ENCODE results near the gene KLF13.

The KLF13 gene

DNA sequence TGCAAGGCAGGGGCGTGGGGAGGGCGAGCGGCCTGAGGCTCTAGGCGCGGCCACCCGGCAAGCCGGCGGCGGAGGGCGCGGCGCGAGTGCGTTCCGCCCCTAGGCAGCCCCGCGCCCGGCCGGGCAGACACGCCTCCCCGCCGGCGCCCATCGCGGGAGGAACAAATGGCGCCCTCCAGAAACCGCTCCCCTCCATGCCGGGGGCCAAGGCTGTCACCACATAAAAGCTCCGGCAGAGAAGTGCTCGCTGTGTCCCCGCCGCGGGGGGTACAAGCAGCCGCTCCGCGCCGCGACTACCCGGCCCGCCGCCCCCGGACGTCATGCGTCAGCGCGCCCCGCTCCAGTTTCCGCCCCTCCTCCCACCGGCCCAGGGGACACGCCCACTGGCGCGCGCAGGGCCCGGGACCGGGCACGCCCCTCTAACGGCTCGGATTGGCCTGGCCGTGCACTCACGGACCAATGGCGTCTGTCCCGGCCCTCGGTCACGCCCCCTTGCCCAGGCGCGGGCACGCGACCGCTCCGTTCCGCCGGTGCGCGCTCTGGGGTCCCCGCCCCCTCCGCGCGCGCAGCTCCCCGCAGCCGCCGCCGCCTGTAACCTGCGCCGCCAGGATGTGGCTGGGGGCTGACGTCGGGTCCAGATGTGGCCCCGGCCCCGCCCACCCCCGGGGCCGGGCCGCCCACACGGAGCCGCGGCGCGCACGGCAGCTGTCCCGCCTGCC is at the start of gene KLF13:
Gene KLF13, plus strand, starts transcription at position 680 of the 719 bp plus-strand sequence. CDS start 378 bp downstream, outside the sequence.
- no peaks in the 10 kb centered on the region for H3K27me3 ChIP-seq (ENCODE audit: insufficient read depth, low read length)
- peak within 1 kb of the TSS; percentile 87 for H3K4me3 ChIP-seq (ENCODE audit: low read depth, low read length, poor library complexity, severe bottlenecking)
- H3K9me3 ChIP-seq (ENCODE audit: low read length), result peaks cover 1% of the 10 kb centered on the region; the same call in 1 of the 2 replicates
- peak within 1 kb of the TSS; percentile 96 for H3K9ac ChIP-seq (ENCODE audit: low read length)
- peaks cover 25% of the 10 kb centered on the region for H3K79me2 ChIP-seq (ENCODE audit: insufficient read depth, low read length)
- no peaks in the 10 kb centered on the region for H3F3A ChIP-seq (ENCODE audit: insufficient read depth, low read length)
- no peaks in the 10 kb centered on the region for H3K9me2 ChIP-seq (ENCODE audit: low read depth, low read length)
- peaks cover 50% of the 10 kb centered on the region for H3K4me1 ChIP-seq (ENCODE audit: insufficient read depth, low read length, severe bottlenecking)
- H2AFZ ChIP-seq (ENCODE audit: low read length), result no peak within 1 kb of the TSS
- H3K27ac ChIP-seq (ENCODE audit: low read depth, low read length, poor library complexity, severe bottlenecking), result peak within 1 kb of the TSS; percentile 93
- no peaks in the 10 kb centered on the region for H4K20me1 ChIP-seq (ENCODE audit: insufficient read depth, low read length)
- peaks cover 21% of the 10 kb centered on the region; the same call in 1 of the 2 replicates for H3K36me3 ChIP-seq (ENCODE audit: insufficient read depth, low read length)
- TF ChIP-seq CTCF (IDR thresholded peaks at IDR 0.05; ENCODE audit: low read length), result no peak
- H3K4me2 ChIP-seq (ENCODE audit: low read length), result peak within 1 kb of the TSS; percentile 89

- H4K20me1 ChIP-seq (ENCODE audit: insufficient read depth, low read length), result no peaks in the 10 kb centered on the region
- H3F3A ChIP-seq (ENCODE audit: insufficient read depth, low read length), result no peaks in the 10 kb centered on the region
- peaks cover 33% of the 10 kb centered on the region for H3K4me1 ChIP-seq (ENCODE audit: insufficient read depth, low read length, severe bottlenecking)
- H3K79me2 ChIP-seq (ENCODE audit: insufficient read depth, low read length), result no peaks in the 10 kb centered on the region
- H3K4me2 ChIP-seq (ENCODE audit: low read length), result no peak overlapping the region
- no peak overlapping the region for H2AFZ ChIP-seq (ENCODE audit: low read length)
- no peaks in the 10 kb centered on the region for H3K9me3 ChIP-seq (ENCODE audit: low read length)
- H3K4me3 ChIP-seq (ENCODE audit: low read depth, low read length, poor library complexity, severe bottlenecking), result no peak overlapping the region
- no peaks in the 10 kb centered on the region for H3K36me3 ChIP-seq (ENCODE audit: insufficient read depth, low read length)
- H3K27ac ChIP-seq (ENCODE audit: low read depth, low read length, poor library complexity, severe bottlenecking), result no peak overlapping the region
- no peak for TF ChIP-seq EZH2 (IDR thresholded peaks at IDR 0.05; ENCODE audit: borderline replicate concordance, low read length)
- TF ChIP-seq CTCF (IDR thresholded peaks at IDR 0.05; ENCODE audit: low read length), result no peak
- no peaks in the 10 kb centered on the region for H3K27me3 ChIP-seq (ENCODE audit: insufficient read depth, low read length)
- no peaks in the 10 kb centered on the region for H3K9me2 ChIP-seq (ENCODE audit: low read depth, low read length)
- no peak overlapping the region for H3K9ac ChIP-seq (ENCODE audit: low read length)
Observed at GRCh38 chr15:31277335-31278060, 49.1 kb upstream of the KLF13 start.

DNA sequence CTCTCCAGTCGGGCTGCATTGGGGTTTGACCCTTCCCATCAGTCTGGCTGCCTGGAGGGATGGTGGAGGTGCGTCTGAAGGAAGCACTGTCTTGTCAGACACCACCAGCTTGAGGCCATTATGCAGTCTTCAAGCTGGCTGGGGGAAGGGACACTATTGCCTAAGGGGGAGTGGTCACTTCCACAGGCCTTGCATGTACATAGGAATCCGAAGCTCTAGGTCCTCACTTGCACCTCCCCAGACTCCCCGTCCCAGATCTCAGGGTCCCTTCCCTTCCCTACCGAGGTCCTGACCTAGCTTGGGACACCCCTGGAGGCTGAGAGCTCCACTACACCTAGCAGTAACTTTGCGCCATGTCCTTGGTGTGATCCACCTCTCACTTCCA is 48.6 kb upstream of the KLF13 start:
- H3K36me3 ChIP-seq (ENCODE audit: insufficient read depth, low read length), result no peaks in the 10 kb centered on the region
- H3K9ac ChIP-seq (ENCODE audit: low read length), result no peak overlapping the region
- no peaks in the 10 kb centered on the region for H3F3A ChIP-seq (ENCODE audit: insufficient read depth, low read length)
- peak; percentile 10; the same call in 1 of the 2 replicates for TF ChIP-seq CTCF (IDR thresholded peaks at IDR 0.05; ENCODE audit: low read length)
- TF ChIP-seq EZH2 (IDR thresholded peaks at IDR 0.05; ENCODE audit: borderline replicate concordance, low read length), result no peak
- H2AFZ ChIP-seq (ENCODE audit: low read length), result no peak overlapping the region
- no peak overlapping the region for H3K4me2 ChIP-seq (ENCODE audit: low read length)
- no peaks in the 10 kb centered on the region for H3K9me3 ChIP-seq (ENCODE audit: low read length)
- no peaks in the 10 kb centered on the region for H3K9me2 ChIP-seq (ENCODE audit: low read depth, low read length)
- H3K27ac ChIP-seq (ENCODE audit: low read depth, low read length, poor library complexity, severe bottlenecking), result no peak overlapping the region
- peaks cover 27% of the 10 kb centered on the region for H3K4me1 ChIP-seq (ENCODE audit: insufficient read depth, low read length, severe bottlenecking)
- no peak overlapping the region for H3K4me3 ChIP-seq (ENCODE audit: low read depth, low read length, poor library complexity, severe bottlenecking)
- no peaks in the 10 kb centered on the region for H4K20me1 ChIP-seq (ENCODE audit: insufficient read depth, low read length)
- H3K27me3 ChIP-seq (ENCODE audit: insufficient read depth, low read length), result no peaks in the 10 kb centered on the region
- H3K79me2 ChIP-seq (ENCODE audit: insufficient read depth, low read length), result no peaks in the 10 kb centered on the region

Measured in OCI-LY1 (cell line).